SK-N-SH treated with all-trans-retinoic acid at 6 μM for 48 hours (cell line): ENCODE results near the gene C18orf32.

Source experiments
- ARNTL ChIP-seq: fragments of 450-650 bp; formaldehyde crosslinking; IDR thresholded peaks from 2 replicates; pipeline ENCODE4 v1.5.0; 2020; ENCODE audit warnings: low read depth, mild to moderate bottlenecking, moderate library complexity, borderline replicate concordance
- BACH2 ChIP-seq: fragments of 250-450 bp; sonication (Bioruptor Pico); IDR thresholded peaks from 2 replicates; pipeline ENCODE4 v1.9.0; 2021; ENCODE audit warnings: mild to moderate bottlenecking, borderline replicate concordance
- CSDC2 ChIP-seq: fragments of 250-450 bp; sonication (Bioruptor Pico); IDR thresholded peaks from 2 replicates; pipeline ENCODE4 v1.5.0; 2020; ENCODE audit warnings: mild to moderate bottlenecking, moderate library complexity
- CSRNP3 ChIP-seq: fragments of 250-450 bp; sonication (Bioruptor Pico); IDR thresholded peaks from 2 replicates; pipeline ENCODE4 v1.5.1; 2021; ENCODE audit warnings: mild to moderate bottlenecking, moderate library complexity
- PATZ1 ChIP-seq: fragments of 250-450 bp; sonication (Bioruptor Pico); IDR thresholded peaks from 2 replicates; pipeline ENCODE4 v1.8.0; 2020; ENCODE audit warnings: mild to moderate bottlenecking, moderate library complexity, borderline replicate concordance
- RARB ChIP-seq: fragments of 250-450 bp; sonication (Bioruptor Pico); IDR thresholded peaks from 2 replicates; pipeline ENCODE4 v1.8.0; 2021; ENCODE audit warnings: mild to moderate bottlenecking, moderate library complexity
- TOX ChIP-seq: fragments of 250-450 bp; sonication (Bioruptor Pico); IDR thresholded peaks from 2 replicates; pipeline ENCODE4 v1.8.0; 2021; ENCODE audit warnings: mild to moderate bottlenecking, moderate library complexity, borderline replicate concordance
- TSHZ2 ChIP-seq: fragments of 250-450 bp; sonication (Bioruptor Pico); IDR thresholded peaks from 2 replicates; pipeline ENCODE4 v1.5.0; 2020; ENCODE audit warnings: mild to moderate bottlenecking, moderate library complexity
- ZFP3 ChIP-seq: fragments of 250-450 bp; sonication (Bioruptor Pico); IDR thresholded peaks from 2 replicates; pipeline ENCODE4 v1.5.0; 2020; ENCODE audit warnings: mild to moderate bottlenecking, moderate library complexity
- ZFP30 ChIP-seq: fragments of 450-650 bp; formaldehyde crosslinking; IDR thresholded peaks from 2 replicates; pipeline ENCODE4 v1.5.0; 2022; ENCODE audit warnings: mild to moderate bottlenecking, moderate library complexity
- ZNF70 ChIP-seq: fragments of 450-650 bp; formaldehyde crosslinking; IDR thresholded peaks from 2 replicates; pipeline ENCODE4 v1.5.0; 2020; ENCODE audit warnings: mild to moderate bottlenecking, moderate library complexity

GRCh38 chr18:49464718-49465598 lies 22.1 kb downstream of the C18orf32 start:
- TF ChIP-seq ARNTL (no peak), PATZ1 (no peak), TOX (CRISPR knock-in tag) (no peak), CSDC2 (CRISPR knock-in tag) (no peak), ZFP30 (CRISPR knock-in tag) (no peak), TSHZ2 (CRISPR knock-in tag) (no peak), ZFP3 (no peak), CSRNP3 (CRISPR knock-in tag) (no peak), ZNF70 (CRISPR knock-in tag) (no peak), RARB (CRISPR knock-in tag) (no peak), BACH2 (CRISPR knock-in tag) (no peak)
